Measurements from ENCODE around the gene PRDX6.
"Not testable (repeated sequence)": the region's sequence is repeated elsewhere in the genome, so short reads cannot be mapped to it uniquely, and the experiment has no call there.

PRDX6 gene

DNA sequence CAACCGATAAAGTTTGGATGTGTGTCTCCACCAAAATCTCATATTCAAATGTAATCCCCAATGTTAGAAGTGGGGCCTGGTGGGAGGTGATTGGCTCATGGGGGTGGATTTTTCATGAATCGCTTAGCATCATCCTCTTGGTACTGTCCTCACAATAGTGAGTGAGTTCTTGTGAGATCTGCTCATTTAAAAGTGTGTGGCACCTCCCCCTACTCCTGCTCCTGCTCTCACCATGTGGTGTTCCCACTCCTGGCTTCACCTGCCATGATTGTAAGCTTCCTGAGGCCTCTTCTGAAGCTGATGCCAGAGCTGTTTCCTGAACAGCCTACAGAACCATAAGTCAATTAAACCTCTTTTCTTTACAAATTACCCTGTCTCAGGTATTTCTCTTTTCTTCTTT is 28.2 kb upstream of the PRDX6 start:
- no peak overlapping the region for H3K27ac ChIP-seq
- TF ChIP-seq, protein P1, sequence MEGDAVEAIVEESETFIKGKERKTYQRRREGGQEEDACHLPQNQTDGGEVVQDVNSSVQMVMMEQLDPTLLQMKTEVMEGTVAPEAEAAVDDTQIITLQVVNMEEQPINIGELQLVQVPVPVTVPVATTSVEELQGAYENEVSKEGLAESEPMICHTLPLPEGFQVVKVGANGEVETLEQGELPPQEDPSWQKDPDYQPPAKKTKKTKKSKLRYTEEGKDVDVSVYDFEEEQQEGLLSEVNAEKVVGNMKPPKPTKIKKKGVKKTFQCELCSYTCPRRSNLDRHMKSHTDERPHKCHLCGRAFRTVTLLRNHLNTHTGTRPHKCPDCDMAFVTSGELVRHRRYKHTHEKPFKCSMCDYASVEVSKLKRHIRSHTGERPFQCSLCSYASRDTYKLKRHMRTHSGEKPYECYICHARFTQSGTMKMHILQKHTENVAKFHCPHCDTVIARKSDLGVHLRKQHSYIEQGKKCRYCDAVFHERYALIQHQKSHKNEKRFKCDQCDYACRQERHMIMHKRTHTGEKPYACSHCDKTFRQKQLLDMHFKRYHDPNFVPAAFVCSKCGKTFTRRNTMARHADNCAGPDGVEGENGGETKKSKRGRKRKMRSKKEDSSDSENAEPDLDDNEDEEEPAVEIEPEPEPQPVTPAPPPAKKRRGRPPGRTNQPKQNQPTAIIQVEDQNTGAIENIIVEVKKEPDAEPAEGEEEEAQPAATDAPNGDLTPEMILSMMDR (conservative IDR thresholded peaks at IDR 0.05) = no peak

DNA sequence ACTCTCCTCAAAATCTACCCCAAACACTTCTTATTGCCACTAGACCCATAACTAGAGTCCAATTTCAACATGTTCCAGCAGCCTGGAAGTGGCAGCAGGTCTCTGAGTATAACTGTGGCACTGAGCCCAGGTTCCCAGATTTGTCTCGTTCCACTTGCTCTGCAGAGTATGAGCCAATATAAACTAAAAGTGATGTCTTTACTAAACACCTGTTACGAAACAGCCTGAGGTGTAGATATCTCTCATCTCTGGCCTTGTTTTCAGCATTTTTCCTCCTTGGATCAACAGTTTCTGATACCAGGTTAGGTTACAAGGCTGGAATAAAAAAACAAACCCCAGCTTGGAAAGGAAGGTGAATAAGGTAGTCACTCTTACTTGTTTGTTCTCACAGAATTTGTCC is 25.2 kb upstream of the PRDX6 start:
- TF ChIP-seq, protein P1 (conservative IDR thresholded peaks at IDR 0.05) = no peak
- H3K27ac ChIP-seq = peak overlapping the region; percentile 78

DNA sequence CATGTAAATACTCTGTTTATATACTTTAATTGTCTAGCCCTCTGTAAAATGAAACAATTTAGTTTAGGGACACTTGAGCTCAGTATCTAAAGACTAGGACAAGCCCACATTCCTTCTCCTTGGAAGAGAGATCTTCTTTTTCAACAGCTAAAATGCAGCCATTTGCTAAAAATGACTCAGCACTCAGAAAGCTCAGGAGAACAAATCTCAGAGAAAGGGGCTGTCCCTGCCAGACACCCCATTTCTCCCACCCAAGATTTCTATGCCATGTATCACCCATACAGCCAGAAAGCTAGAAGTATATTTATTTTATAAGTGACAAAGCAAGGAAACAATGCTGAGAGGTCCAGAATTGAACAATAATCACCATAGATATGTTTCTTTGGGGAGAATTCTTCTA is 23.2 kb upstream of the PRDX6 start:
- TF ChIP-seq, protein P1 (conservative IDR thresholded peaks at IDR 0.05) = no peak
- no peak overlapping the region; the same call in 1 of the 2 replicates for H3K27ac ChIP-seq

DNA sequence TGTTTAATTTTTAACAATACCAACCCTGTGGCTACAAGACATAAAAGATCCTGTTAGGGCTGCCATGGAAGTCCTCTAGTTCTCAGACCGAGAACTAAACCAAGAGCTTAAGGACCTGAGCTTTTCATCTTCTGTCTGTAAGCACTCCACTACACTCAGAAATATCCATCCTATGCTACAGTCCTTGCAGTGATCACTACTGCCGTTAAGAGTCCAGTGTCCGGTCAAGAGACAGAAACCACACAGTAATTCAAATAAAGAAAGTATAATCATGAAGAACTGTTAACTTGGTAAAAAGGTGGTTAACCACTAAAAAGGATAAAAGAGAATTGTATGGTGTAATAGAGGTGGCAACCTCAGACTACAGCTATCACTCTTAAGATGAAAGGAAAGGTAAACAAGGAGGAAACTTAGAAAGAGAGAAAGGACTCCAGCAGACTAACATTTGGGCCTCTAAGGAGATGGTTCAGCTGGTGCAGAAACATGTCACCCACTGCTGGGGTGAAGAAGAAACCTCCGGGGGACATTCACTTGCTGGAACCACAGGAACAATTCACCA is 22.1 kb upstream of the PRDX6 start:
- no peak overlapping the region for H3K27ac ChIP-seq
- TF ChIP-seq, protein P1 (conservative IDR thresholded peaks at IDR 0.05) = no peak

DNA sequence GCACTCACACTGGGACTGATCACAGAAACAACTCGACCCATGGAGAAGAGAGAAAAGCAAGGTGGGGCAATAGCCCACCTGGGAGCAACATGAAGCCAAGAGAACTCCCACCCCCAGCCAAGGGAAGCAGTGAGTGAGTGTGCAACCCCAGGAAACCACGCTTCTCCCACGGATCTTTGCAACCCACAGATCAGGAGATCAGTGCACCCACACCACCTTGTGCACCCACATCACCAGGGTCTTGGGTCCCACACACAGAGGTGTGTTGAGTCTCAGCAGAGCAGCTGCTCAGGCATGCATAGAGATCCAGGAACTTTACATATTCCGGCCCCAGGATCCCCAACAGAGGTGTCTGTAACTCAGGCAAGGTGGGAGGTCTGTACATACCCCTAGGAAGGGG is 17.2 kb upstream of the PRDX6 start:
- H3K27ac ChIP-seq = no peak overlapping the region
- TF ChIP-seq, protein P1 (conservative IDR thresholded peaks at IDR 0.05) = no peak

DNA sequence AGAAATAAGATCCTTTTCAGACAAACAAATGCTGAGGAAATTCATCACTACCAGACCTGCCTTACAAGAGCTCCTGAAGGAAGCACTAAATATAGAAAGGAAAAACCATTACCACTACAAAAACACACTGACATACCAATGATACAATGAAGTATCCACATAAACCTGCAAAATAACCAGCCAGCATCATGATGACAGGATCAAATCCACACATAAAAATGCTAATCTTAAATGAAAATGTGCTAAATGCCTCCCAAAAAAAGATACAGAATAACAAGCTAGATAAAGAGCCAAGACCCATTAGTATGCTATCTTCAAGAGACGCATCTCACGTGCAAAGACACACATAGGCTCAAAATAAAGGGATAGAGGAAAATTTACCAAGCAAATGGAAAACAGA is 14.5 kb upstream of the PRDX6 start:
- not testable (repeated sequence) for H3K27ac ChIP-seq

DNA sequence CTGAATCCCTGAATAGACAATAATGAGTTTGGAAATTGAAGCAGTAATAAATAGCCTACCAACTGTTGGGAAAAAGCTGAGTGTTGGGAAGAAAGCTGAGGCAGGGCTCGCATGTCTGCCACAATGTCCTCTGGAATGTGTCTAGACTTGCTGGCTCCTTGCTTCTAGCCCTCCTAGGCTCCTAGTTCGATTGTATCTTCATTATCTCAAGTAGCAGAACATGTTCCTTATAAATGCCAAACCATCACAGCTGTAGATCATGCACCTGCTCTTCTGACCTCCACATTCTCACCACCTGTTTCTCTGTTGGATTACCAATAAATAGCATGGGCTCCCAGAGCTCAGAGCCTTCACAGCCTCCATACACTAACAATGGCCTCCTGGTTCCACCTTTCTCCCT is 12.9 kb upstream of the PRDX6 start:
- not testable (repeated sequence) for H3K27ac ChIP-seq

DNA sequence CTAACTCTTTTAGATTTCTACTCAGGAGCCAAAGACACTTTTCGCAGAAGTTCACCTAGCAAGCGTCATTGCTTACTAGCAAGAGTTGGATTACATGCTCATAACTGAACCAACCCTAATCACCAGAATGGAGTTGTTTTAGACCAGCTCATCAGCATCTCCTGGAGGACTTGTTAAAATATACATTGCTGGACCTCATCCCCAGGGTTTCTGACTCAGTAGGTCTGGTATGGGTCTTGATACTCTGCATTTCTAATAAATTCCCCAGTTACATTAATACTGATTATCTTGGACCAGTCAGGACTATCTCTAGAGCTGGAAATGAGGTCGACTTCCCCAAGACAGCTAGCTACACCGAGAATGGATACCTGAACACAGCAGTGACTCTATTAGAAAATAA is 9.7 kb upstream of the PRDX6 start:
- TF ChIP-seq, protein P1 (conservative IDR thresholded peaks at IDR 0.05) = no peak
- no peak overlapping the region for H3K27ac ChIP-seq

DNA sequence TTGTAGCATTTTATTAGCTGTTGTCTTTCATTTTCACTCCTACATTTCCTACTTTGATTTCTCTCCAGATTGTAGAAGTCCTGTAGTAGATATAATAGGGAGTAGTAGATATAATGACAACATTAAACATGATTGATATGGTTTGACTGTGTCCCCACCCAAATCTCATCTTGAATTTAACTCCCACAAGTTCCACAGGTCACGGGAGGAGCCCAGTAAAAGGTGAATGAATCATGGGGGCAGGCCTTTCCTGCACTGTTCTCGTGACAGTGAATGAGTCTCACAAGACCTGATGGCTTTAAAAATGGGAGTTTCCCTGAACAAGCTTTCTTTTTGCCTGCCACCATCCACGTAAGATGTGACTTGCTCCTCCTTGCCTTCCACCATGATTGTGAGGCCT is 7.5 kb upstream of the PRDX6 start:
- TF ChIP-seq, protein P1 (conservative IDR thresholded peaks at IDR 0.05) = no peak
- no peak overlapping the region for H3K27ac ChIP-seq
